HUDEP-2 (cell line): Measurements from ENCODE around the gene DUOX2.
A peak's percentile ranks its signal among the peaks of the same experiment; 100 is the strongest.
"Not testable (repeated sequence)": the region's sequence is repeated elsewhere in the genome, so short reads cannot be mapped to it uniquely, and the experiment has no call there.

ENCODE experiments used
- DNase-seq, 76 experiments: peaks; one replicate each; lab custom pipeline; 2025; ENCODE audit not compliant: unreplicated experiment in 76 of 76; lab: John Stamatoyannopoulos, UW

Gene DUOX2

GRCh38 chr15:45120081-45120972 lies 6.4 kb upstream of the DUOX2 start:
- no peak for DNase-seq

- no peak for DNase-seq
These were observed 5.0 kb upstream of the DUOX2 start for GRCh38 chr15:45118996-45119395.

- DNase-seq = peak in 72 of 76 experiments; percentile 11 to 86 (median 71)
These were observed 4.2 kb upstream of the DUOX2 start for GRCh38 chr15:45118131-45118588.

GRCh38 chr15:45117308-45118130 lies 3.5 kb upstream of the DUOX2 start:
- DNase-seq = no peak

GRCh38 chr15:45116482-45117307 lies 2.7 kb upstream of the DUOX2 start:
- DNase-seq = no peak

- no peak for DNase-seq
These were observed 2.1 kb upstream of the DUOX2 start for GRCh38 chr15:45116006-45116481.

GRCh38 chr15:45115312-45115820 lies 1.4 kb upstream of the DUOX2 start:
- no peak for DNase-seq

GRCh38 chr15:45114751-45115085 lies 746 bp upstream of the DUOX2 start:
- DNase-seq = no peak

GRCh38 chr15:45113380-45113990 lies 487 bp downstream of the DUOX2 start:
- no peak for DNase-seq

GRCh38 chr15:45112591-45113379 lies 1.2 kb downstream of the DUOX2 start:
- no peak for DNase-seq

GRCh38 chr15:45112143-45112590 lies 1.8 kb downstream of the DUOX2 start:
- DNase-seq = no peak

- no peak for DNase-seq
These were observed 2.4 kb downstream of the DUOX2 start for GRCh38 chr15:45111390-45112142.

- DNase-seq = no peak
These were observed 3.6 kb downstream of the DUOX2 start for GRCh38 chr15:45110256-45110820.

- DNase-seq = no peak
These were observed 5.9 kb downstream of the DUOX2 start for GRCh38 chr15:45107941-45108630.

GRCh38 chr15:45106002-45106790 lies 7.8 kb downstream of the DUOX2 start:
- DNase-seq = no peak

GRCh38 chr15:45105586-45105985 lies 8.4 kb downstream of the DUOX2 start:
- no peak for DNase-seq

- DNase-seq = not testable (repeated sequence)
These were observed 9.8 kb downstream of the DUOX2 start for GRCh38 chr15:45104170-45104569.
